GM18909 (cell line): ENCODE results near the gene STAC3.
A peak's percentile ranks its signal among the peaks of the same experiment; 100 is the strongest.

Experiments
- ATAC-seq: cut with Tn5 transposase; IDR thresholded peaks from one replicate; pipeline ENCODE4 v1.9.1; 2021; ENCODE audit warnings: mild to moderate bottlenecking; ENCODE audit not compliant: unreplicated experiment, poor library complexity

STAC3 gene

GRCh38 chr12:57236925-57237595, 13.9 kb downstream of the STAC3 start:
- no peak for ATAC-seq

DNA sequence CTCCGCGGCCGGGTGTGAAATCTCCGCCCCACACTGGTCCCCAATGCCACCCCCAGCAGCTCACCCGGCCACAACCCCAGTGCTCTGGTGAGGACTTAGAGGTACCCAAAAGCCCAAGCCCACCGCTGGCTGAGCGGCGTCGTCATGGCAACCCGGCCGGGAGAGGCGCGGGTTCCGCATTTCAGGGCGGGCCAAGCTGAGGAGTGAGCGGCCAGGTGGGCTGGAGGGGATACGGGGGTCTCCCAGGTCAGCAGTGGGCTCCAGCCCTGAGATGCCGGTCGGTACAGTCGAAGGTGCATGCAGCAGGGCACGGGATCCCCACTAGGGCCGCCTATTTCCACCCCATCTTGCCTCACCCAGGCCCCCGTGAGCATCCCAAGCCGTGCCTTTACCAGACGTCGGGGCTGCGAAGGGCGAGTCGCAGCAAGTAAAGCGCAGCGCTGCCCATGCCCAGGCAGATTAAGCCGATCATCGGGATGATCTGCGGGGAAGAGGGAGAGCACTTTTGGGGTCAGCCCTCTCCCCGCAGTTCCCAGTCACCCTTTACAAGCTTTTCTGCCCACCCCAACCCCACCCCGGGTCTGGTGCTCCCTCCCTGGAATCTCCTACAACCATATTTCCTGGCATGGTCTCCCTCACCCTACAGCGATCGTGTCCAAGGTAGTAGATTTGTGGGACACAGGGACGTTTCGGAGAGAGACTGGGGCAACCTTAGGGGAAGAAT, 14.6 kb downstream of the STAC3 start:
- ATAC-seq, result no peak

DNA sequence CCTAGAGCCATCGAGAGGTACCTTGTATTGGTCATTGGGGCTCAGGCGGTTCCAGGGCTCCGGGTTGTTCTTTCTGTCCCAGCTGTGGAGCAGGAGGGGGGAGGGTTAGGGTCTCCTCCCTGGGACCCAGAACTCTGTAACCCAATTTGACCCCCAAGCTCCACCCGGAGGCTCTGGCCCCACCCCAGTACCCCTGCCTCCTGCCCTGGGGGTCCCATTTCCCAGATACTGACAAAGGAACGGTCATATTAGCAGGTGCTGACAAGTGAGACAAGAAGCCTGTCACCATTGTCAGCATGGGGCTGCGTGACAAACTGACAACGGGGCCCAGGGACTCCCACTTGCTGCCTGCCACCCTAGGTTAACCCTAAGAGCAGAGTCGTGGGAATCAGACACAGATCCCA, 15.3 kb downstream of the STAC3 start:
- ATAC-seq, result no peak

DNA sequence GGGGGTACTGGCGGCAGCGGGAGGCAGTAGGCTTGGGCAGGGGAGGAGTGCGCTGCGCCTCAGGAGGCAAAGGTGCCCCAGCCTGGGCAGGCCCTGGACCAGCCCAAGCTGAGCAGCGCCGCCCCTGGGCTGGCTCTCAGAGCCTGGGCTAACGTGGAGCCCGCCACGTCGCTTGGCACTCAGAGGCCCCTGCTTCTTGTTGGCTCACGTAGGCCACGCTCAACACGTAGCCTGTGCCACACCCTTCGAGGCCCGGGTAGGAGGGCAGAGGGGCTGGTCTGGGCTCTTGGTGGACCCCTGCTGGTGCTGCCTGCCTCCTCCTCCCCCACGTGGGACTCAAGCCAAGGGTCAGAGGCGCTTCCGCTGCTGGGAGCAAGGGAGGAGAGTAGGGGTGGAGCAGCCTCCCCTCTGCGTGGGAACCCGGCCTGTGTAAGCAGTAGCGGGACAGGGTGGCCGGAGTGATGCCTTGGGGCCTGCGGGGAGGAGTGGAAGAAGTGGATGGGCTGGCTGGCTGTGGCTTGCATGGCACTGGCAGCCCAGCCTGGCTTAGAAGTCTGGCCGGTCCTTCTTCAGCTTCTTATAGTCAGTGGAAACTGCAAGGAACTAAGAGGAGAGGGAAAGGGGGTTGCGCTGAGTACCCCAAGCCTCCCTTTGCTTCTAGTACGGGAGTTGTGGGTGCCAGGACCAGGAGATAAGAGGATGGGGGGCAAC, 15.8 kb downstream of the STAC3 start:
- ATAC-seq, result no peak

DNA sequence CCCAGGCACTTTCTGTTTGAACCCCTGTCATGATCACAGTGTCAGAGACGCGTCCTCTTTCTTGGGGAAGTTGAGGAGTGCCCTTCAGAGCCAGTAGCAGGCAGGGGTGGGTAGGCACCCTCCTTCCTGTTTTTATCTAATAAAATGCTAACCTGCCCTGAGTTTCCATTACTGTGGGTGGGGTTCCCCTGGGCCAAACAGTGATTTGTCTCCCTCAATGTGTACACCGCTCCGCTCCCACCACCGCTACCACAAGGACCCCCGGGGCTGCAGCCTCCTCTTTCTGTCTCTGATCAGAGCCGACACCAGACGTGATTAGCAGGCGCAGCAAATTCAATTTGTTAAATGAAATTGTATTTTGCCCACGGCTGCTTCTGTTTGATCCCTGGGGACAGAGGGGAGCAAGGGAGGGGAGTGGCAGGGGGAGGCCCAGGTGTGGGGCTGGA, 16.4 kb downstream of the STAC3 start:
- ATAC-seq, result no peak

DNA sequence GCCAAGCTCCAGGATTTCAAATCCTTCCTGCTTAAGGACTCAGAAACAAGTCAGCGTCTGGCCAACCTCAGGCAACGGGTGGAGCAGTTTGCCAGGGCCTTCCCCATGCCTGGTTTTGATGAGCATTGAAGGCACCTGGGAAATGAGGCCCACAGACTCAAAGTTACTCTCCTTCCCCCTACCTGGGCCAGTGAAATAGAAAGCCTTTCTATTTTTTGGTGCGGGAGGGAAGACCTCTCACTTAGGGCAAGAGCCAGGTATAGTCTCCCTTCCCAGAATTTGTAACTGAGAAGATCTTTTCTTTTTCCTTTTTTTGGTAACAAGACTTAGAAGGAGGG, 16.8 kb downstream of the STAC3 start:
- no peak for ATAC-seq

DNA sequence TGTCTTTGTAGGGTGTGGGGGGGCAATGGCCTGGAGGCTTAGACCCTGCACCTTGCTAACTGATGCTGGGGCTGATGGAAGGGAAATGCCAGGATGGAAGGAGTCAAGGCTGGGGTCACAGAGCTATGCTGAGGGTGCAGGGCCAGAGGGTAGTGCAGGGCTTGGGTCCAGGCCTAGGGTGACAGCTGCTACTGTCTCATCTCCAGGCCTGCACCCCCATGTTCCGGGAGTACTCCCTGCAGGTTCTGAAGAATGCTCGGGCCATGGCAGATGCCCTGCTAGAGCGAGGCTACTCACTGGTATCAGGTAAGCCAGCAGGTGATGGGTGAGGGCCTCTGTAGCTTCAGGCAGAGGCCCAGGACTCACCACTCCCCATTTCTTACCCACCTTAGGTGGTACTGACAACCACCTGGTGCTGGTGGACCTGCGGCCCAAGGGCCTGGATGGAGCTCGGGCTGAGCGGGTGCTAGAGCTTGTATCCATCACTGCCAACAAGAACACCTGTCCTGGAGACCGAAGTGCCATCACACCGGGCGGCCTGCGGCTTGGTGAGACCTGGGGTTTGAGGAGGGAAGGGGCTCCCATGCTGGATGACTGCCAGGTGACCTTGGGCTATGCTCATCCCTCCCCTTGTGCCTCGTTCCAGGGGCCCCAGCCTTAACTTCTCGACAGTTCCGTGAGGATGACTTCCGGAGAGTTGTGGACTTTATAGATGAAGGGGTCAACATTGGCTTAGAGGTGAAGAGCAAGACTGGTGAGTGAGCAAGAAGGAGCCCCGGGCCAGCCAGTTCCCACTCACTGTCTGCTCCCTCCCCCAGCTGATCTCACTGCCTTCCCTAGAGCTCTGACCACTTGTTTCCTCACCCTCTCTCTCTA, 17.4 kb downstream of the STAC3 start:
- no peak for ATAC-seq

- no peak for ATAC-seq
Observed at GRCh38 chr12:57232156-57232756, 18.7 kb downstream of the STAC3 start.

- no peak for ATAC-seq
Observed at GRCh38 chr12:57231276-57232021, 19.5 kb downstream of the STAC3 start.

GRCh38 chr12:57230381-57231155, 20.4 kb downstream of the STAC3 start:
- no peak for ATAC-seq

DNA sequence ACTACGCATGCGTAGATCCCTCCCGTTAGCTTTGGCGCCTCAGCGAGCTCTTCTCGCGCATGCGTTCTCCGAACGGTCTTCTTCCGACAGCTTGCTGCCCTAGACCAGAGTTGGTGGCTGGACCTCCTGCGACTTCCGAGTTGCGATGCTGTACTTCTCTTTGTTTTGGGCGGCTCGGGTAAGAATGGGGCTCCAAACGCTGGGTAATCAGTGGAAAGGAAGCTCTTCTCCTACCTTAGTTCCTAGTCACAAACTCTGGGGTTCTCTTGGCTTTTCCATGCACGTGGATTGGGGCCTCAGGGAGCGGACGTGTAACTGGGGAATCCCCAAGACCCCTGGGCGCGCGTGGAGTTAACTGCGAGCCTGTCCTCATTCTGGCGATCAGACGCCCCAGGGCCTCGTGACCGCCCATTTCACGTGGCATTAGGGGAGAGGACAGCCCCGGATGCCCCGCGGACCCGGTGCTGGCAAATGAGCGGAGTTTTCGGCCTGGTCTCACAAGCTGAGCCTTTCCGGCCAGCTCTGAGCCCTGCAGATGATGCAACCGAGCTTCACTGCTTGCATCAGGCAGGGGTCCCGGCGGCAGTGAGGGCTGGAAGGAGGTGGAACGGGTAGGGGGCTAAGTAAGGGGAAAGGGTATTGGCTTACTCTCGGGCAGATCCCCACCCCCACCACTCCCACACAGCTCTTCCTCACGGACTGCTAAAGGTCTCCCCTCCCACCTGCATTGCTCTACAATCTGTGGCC, 21.2 kb downstream of the STAC3 start, which contains the start of gene SHMT2:
SHMT2 (plus strand) TSS at position 78 of the 747 bp plus-strand sequence; CDS start at position 146, 68 bp downstream.
- peak; percentile 59 for ATAC-seq

DNA sequence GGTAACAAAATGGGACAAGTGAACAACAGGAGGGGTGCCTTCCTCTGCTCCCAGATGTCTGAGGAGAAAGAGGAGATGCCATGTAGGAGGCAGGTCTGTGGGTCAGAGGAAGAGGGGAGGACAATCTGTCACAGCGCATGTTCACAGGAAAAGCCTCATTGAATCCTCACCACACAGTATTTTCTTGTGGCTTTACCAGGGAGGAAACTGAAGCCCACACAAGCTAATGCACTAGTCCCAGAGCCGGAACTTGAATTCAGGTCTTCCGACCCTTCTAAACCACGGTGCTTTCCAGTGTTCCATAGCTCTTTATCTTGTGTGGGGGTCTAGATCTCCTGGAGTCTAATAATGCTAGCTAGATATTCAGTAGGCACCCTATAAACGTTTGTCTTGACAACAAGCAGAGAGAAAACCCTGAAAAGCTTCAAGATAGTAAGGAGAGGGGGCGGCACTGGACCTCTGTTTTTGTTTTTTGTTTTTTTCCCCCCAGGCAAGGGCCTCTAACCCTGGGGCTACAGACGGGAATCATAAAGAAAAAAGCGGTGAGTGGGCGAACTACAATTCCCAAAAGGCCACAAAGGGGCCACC, 21.8 kb downstream of the STAC3 start:
- ATAC-seq, result peak; percentile 11

DNA sequence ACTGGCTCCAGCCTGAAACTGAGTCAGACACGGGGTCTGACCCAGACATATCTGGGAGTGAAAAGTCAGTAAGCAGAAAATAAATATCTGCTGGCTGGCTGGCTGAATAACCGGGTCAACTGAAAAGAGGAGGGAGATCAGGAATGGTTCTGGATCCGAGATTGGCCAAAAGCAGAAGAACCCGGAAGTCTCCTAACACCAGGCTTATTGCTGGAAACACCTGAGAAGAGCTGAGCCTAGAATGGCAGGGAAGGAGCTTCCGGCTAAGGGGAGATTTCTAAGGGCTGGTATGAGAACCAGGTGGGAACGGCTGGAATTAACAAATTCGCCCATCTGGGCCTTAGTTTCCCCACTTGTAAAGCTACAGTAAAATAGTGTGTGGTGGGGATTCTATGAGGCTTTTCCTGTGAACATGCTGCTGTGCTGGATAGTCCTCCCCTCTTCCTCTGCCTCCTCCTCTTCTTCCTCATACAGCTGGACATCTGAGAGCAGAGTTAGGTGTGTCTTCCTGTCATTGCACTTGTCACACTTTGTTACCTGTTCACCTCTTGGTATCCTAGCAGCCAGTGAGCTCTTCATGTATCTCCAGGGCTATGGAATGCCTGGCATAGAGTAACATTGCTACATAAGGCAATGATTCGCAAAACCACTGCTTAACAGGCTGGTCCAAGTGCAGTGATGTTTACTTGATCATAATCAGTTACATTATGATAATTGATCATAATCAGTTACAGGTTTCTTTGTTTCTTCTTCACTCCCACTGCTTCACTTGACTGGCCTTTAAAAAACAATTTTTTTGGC, 23.5 kb downstream of the STAC3 start:
- ATAC-seq, result no peak

- no peak for ATAC-seq
Observed at GRCh38 chr12:57226588-57227314, 24.2 kb downstream of the STAC3 start.

DNA sequence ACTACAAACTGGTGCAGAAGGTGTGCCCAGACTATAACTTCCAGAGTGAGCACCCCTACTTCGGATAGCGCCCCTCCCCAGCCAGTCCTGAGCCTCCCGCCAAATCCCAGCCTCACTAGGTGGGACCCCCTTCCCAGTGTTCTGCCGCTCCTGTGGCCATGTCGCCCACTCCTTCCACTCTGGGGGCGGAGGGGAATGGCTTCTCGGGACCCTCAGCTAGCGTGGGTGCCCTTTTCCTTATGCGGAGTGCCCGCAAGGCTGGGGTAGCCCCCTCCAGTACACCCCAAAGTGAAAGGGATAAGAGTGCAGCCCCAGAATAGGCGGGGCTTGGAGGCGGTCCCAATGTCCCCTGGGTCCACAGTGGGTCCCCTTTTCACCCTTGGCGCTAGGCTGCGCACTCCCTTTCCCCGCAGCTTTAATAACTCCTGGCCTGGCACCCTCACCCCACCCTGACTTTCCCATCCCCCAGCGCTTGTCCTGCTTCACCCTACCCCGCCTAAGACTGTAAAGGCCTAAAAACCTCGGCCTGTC, 25.2 kb downstream of the STAC3 start:
- no peak for ATAC-seq
